OCI-LY3 (cell line): ENCODE results near the gene FGD1.

Experiments used
- EZH2phosphoT487 ChIP-seq: fragments of 200-600 bp; shearing (Covaris generic); IDR thresholded peaks from 2 replicates; pipeline ENCODE4 v1.6.1; 2018; ENCODE audit warnings: antibody characterized with exemption, mixed run types, low read depth
- TF ChIP-seq, protein P1 (sequence below): fragments of 200-600, 300-600 bp; sonication (generic); IDR thresholded peaks from 2 replicates; pipeline ENCODE4 v1.5.1; 2014; ENCODE audit warnings: antibody characterized with exemption, low read length, low read depth

- TF ChIP-seq EZH2phosphoT487 = no peak
- TF ChIP-seq, protein P1, sequence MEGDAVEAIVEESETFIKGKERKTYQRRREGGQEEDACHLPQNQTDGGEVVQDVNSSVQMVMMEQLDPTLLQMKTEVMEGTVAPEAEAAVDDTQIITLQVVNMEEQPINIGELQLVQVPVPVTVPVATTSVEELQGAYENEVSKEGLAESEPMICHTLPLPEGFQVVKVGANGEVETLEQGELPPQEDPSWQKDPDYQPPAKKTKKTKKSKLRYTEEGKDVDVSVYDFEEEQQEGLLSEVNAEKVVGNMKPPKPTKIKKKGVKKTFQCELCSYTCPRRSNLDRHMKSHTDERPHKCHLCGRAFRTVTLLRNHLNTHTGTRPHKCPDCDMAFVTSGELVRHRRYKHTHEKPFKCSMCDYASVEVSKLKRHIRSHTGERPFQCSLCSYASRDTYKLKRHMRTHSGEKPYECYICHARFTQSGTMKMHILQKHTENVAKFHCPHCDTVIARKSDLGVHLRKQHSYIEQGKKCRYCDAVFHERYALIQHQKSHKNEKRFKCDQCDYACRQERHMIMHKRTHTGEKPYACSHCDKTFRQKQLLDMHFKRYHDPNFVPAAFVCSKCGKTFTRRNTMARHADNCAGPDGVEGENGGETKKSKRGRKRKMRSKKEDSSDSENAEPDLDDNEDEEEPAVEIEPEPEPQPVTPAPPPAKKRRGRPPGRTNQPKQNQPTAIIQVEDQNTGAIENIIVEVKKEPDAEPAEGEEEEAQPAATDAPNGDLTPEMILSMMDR = no peak
Observed at GRCh38 chrX:54415534-54416350, 80.3 kb downstream of the FGD1 start.
